Measurements from ENCODE around the gene RNU4-1. TPM values are rescaled to one million over a fixed set of nuclear protein-coding genes. Genes with fewer than 3 reads are reported as not detected.
"Not testable (repeated sequence)": the region's sequence is repeated elsewhere in the genome, so short reads cannot be mapped to it uniquely, and the experiment has no call there.

Gene RNU4-1
- total RNA-seq, 1 experiment from 2014 or later, result 2,323 TPM

GRCh38 chr12:120247183-120247582, 45.9 kb downstream of the RNU4-1 start:
- intact Hi-C loops (cut with micrococcal nuclease), result no loop called here
- peak overlapping the region; percentile 39 for H3K9ac ChIP-seq (ENCODE audit: low read length)
- no TSS peak for BruUV-seq (replicated peaks)
- no peaks in the 10 kb centered on the region for H3K9me2 ChIP-seq (ENCODE audit: insufficient read depth)
- H3K4me1 ChIP-seq (ENCODE audit: control insufficient read depth in 1 of 2, insufficient read depth in 2 of 2, low read length in 2 of 2), result peaks cover 49 to 83% of the 10 kb centered on the region in 2 experiments
- peak overlapping the region; percentile 69 for H3K4me2 ChIP-seq (ENCODE audit: low read length)
- TF ChIP-seq SP1 (IDR thresholded peaks at IDR 0.05; ENCODE audit: low read depth), result peak; percentile 6; the same call in 1 of the 2 replicates
- TF ChIP-seq EZH2 (IDR thresholded peaks at IDR 0.05), result no peak
- DNase-seq (ENCODE audit: low read depth, low spot score) (no peak), ATAC-seq (peak; percentile 13; the same call in 1 of the 2 replicates)
- peak overlapping the region; percentile 72 for H3K27ac ChIP-seq (ENCODE audit: low read depth, low read length)
- H3K79me2 ChIP-seq (ENCODE audit: insufficient read depth, low read length), result peaks cover 99% of the 10 kb centered on the region
- H3K9me3 ChIP-seq (ENCODE audit: control insufficient read depth in 1 of 2, insufficient read depth in 1 of 2, low read depth in 1 of 2, low read length in 2 of 2), result no peaks in the 10 kb centered on the region
- H2AFZ ChIP-seq (ENCODE audit: low read depth, low read length, poor library complexity, severe bottlenecking), result no peak overlapping the region
- H3K4me3 ChIP-seq (replicated peaks in 1 of 2; ENCODE audit: low read depth in 1 of 2, low read length in 2 of 2), result peak overlapping the region in 1 of 2 experiments; percentile 27; a peak in 1 of 4 replicates
- peaks cover 5% of the 10 kb centered on the region; the same call in 1 of the 2 replicates for H4K20me1 ChIP-seq (ENCODE audit: insufficient read depth)
- ChIA-PET POLR2A (interaction anchor here (1.1 to 3.5 kb wide), 6 partner anchors 8 to 44 kb away, joined by 3 to 22 read pairs (median 6); partner anchors contain the start of gene RNU4-2), RAD21 (ENCODE audit: low non-redundant PET in 1 of 2, low total read pairs in 2 of 2, uncharacterized antibody in 2 of 2, unreplicated experiment in 2 of 2) (no interaction called here), CTCF (interaction anchor here (1.2 to 5.0 kb wide), 3 partner anchors 8 to 19 kb away, joined by 3 to 21 read pairs (median 11); no protein-coding TSS in a partner anchor)
- peaks cover 0 to 2% of the 10 kb centered on the region in 2 experiments; a peak in 1 of 4 replicates for H3K36me3 ChIP-seq (ENCODE audit: control insufficient read depth in 1 of 2, insufficient read depth in 2 of 2, low read length in 2 of 2)
- no peaks in the 10 kb centered on the region for H3K27me3 ChIP-seq (ENCODE audit: insufficient read depth, low read length)

GRCh38 chr12:120246705-120247104, 46.3 kb downstream of the RNU4-1 start:
- Histone ChIP-seq H3K27ac (ENCODE audit: low read depth, low read length) (peak overlapping the region; percentile 72; the same call in 1 of the 2 replicates), H3K4me2 (ENCODE audit: low read length) (peak overlapping the region; percentile 69), H3K4me1 (ENCODE audit: control insufficient read depth in 1 of 2, insufficient read depth in 2 of 2, low read length in 2 of 2) (peaks cover 44 to 83% of the 10 kb centered on the region in 2 experiments), H3K79me2 (ENCODE audit: insufficient read depth, low read length) (peaks cover 99% of the 10 kb centered on the region), H3K9ac (ENCODE audit: low read length) (peak overlapping the region; percentile 39; the same call in 1 of the 2 replicates)
- H2AFZ ChIP-seq (ENCODE audit: low read depth, low read length, poor library complexity, severe bottlenecking); H3K4me3 ChIP-seq (replicated peaks in 1 of 2; ENCODE audit: low read depth in 1 of 2, low read length in 2 of 2); intact Hi-C loops (cut with micrococcal nuclease); H3K27me3 ChIP-seq (ENCODE audit: insufficient read depth, low read length); H3K36me3 ChIP-seq (ENCODE audit: control insufficient read depth in 1 of 2, insufficient read depth in 2 of 2, low read length in 2 of 2); H3K9me2 ChIP-seq (ENCODE audit: insufficient read depth); H4K20me1 ChIP-seq (ENCODE audit: insufficient read depth); DNase-seq (ENCODE audit: low read depth, low spot score); ATAC-seq; BruUV-seq (replicated peaks); RAD21 ChIA-PET (ENCODE audit: low non-redundant PET in 1 of 2, low total read pairs in 2 of 2, uncharacterized antibody in 2 of 2, unreplicated experiment in 2 of 2); H3K9me3 ChIP-seq (ENCODE audit: control insufficient read depth in 1 of 2, insufficient read depth in 1 of 2, low read depth in 1 of 2, low read length in 2 of 2): not testable (repeated sequence)
- ChIA-PET CTCF (interaction anchor here (0.9 to 5.0 kb wide), 3 partner anchors 11 to 18 kb away, joined by 5 to 21 read pairs (median 11); no protein-coding TSS in a partner anchor), POLR2A (interaction anchor here (1.1 to 3.5 kb wide), 4 partner anchors 9 to 45 kb away, joined by 3 to 22 read pairs (median 12); partner anchors contain the start of gene RNU4-2)

Other genes with a start within 250 kb of the RNU4-1 start
- gene RAB35, start 176.5 kb downstream of the RNU4-1 start, total RNA-seq (2021; ENCODE audit: unreplicated experiment), result 57.1 TPM
- gene GCN1, start 98.5 kb downstream of the RNU4-1 start, total RNA-seq (2021; ENCODE audit: unreplicated experiment), result 184 TPM
- 4,123 TPM for gene RPLP0, start 92.1 kb downstream of the RNU4-1 start, total RNA-seq (2021; ENCODE audit: unreplicated experiment)
- 211 TPM for gene PXN, start 27.5 kb downstream of the RNU4-1 start, total RNA-seq (2021; ENCODE audit: unreplicated experiment)
- 2,248 TPM for gene RNU4-2, start 1.3 kb downstream of the RNU4-1 start, total RNA-seq (2021; ENCODE audit: unreplicated experiment)
- 2.8 TPM for gene SIRT4, start 9.1 kb upstream of the RNU4-1 start, total RNA-seq (2021; ENCODE audit: unreplicated experiment)
- 2.0 TPM for gene PLA2G1B, start 34.5 kb upstream of the RNU4-1 start, total RNA-seq (2021; ENCODE audit: unreplicated experiment)
- 26.0 TPM for gene MSI1, start 75.9 kb upstream of the RNU4-1 start, total RNA-seq (2021; ENCODE audit: unreplicated experiment)
- gene COX6A1, start 144.9 kb upstream of the RNU4-1 start, total RNA-seq (2021; ENCODE audit: unreplicated experiment), result 464 TPM
- gene TRIAP1, start 153.1 kb upstream of the RNU4-1 start, total RNA-seq (2021; ENCODE audit: unreplicated experiment), result 40.3 TPM
- 48.7 TPM for gene GATC, start 153.2 kb upstream of the RNU4-1 start, total RNA-seq (2021; ENCODE audit: unreplicated experiment)
- gene SRSF9, start 176.5 kb upstream of the RNU4-1 start, total RNA-seq (2021; ENCODE audit: unreplicated experiment), result 297 TPM
- gene DYNLL1, start 202.9 kb upstream of the RNU4-1 start, total RNA-seq (2021; ENCODE audit: unreplicated experiment), result 243 TPM
- 34.1 TPM for gene COQ5, start 235.9 kb upstream of the RNU4-1 start, total RNA-seq (2021; ENCODE audit: unreplicated experiment)
- 141 TPM for gene RNF10, start 241.1 kb upstream of the RNU4-1 start, total RNA-seq (2021; ENCODE audit: unreplicated experiment)